Fibroblast of the aortic adventitia (primary cell): Measurements from ENCODE around the gene GPATCH1. TPM values are rescaled to one million over a fixed set of nuclear protein-coding genes. Genes with fewer than 3 reads are reported as not detected.

Source experiments
- DNase-seq: peaks from one replicate; pipeline ENCODE4 v3.0.0-alpha.2; 2010; ENCODE audit warnings: low read depth
- H3K4me3 ChIP-seq: 2 replicates; pipeline ENCODE4 v1.5.1; 2011; ENCODE audit warnings: low read depth, mild to moderate bottlenecking, control low read depth, low read length, moderate library complexity
- CTCF ChIP-seq: IDR thresholded peaks from 2 replicates; pipeline ENCODE4 v1.5.1; 2011; ENCODE audit warnings: mild to moderate bottlenecking, low read length, control low read depth, inconsistent platforms; ENCODE audit not compliant: insufficient read depth
- total RNA-seq: library from RNA; depleted of rRNA; stranded (reverse); fragments of >200 nt; gene quantifications from 2 replicates; pipeline ENCODE4 v1.2.3, GENCODE V29; 2012; ENCODE audit warnings: low replicate concordance

The GPATCH1 gene
- total RNA-seq, 1 donor = 7.8 TPM

- TF ChIP-seq CTCF = no peak
- DNase-seq = no peak
- no peak overlapping the region for H3K4me3 ChIP-seq
These were observed 26.4 kb upstream of the GPATCH1 start for GRCh38 chr19:33054623-33055022.

GRCh38 chr19:33055718-33056117 is 25.3 kb upstream of the GPATCH1 start:
- TF ChIP-seq CTCF = no peak
- H3K4me3 ChIP-seq = no peak overlapping the region
- peak; percentile 92 for DNase-seq

- no peak for TF ChIP-seq CTCF
- no peak overlapping the region for H3K4me3 ChIP-seq
- no peak for DNase-seq
These were observed 20.4 kb upstream of the GPATCH1 start for GRCh38 chr19:33060586-33060985.

- DNase-seq = no peak
- TF ChIP-seq CTCF = no peak
- no peak overlapping the region for H3K4me3 ChIP-seq
These were observed 18.1 kb upstream of the GPATCH1 start for GRCh38 chr19:33062902-33063301.

GRCh38 chr19:33063356-33063752 is 17.6 kb upstream of the GPATCH1 start:
- peak; percentile 66 for DNase-seq
- peak overlapping the region; percentile 73 for H3K4me3 ChIP-seq
- no peak for TF ChIP-seq CTCF

GRCh38 chr19:33063753-33064457 is 17.1 kb upstream of the GPATCH1 start:
- DNase-seq = peak; percentile 10
- H3K4me3 ChIP-seq = peak overlapping the region; percentile 73
- peak; percentile 16 for TF ChIP-seq CTCF

GRCh38 chr19:33064458-33064791 is 16.6 kb upstream of the GPATCH1 start:
- DNase-seq = no peak
- no peak for TF ChIP-seq CTCF
- H3K4me3 ChIP-seq = peak overlapping the region; percentile 73
